Amniotic epithelial cell (primary cell): ENCODE data around the gene MRPL42.

Experiments
- DNase-seq: peaks from one replicate; pipeline ENCODE4 v3.0.0-alpha.2; 2010; ENCODE audit warnings: low read depth

Gene MRPL42

GRCh38 chr12:93500201-93500600, 32.9 kb downstream of the MRPL42 start:
- no peak for DNase-seq

GRCh38 chr12:93500667-93501066, 33.4 kb downstream of the MRPL42 start:
- no peak for DNase-seq

- peak; percentile 49 for DNase-seq
These were observed 35.7 kb downstream of the MRPL42 start for GRCh38 chr12:93502802-93503623.

- DNase-seq, result no peak
These were observed 39.9 kb downstream of the MRPL42 start for GRCh38 chr12:93507165-93507564.

GRCh38 chr12:93509506-93509905, 42.2 kb downstream of the MRPL42 start:
- no peak for DNase-seq

GRCh38 chr12:93514853-93515252, 47.5 kb downstream of the MRPL42 start:
- peak; percentile 52 for DNase-seq

- DNase-seq, result peak; percentile 90
These were observed 51.4 kb downstream of the MRPL42 start for GRCh38 chr12:93518725-93519124.

- DNase-seq, result no peak
These were observed 52.5 kb downstream of the MRPL42 start for GRCh38 chr12:93519859-93520258.

- peak; percentile 41 for DNase-seq
These were observed 53.1 kb downstream of the MRPL42 start for GRCh38 chr12:93520454-93520853.

- DNase-seq, result no peak
These were observed 54.1 kb downstream of the MRPL42 start for GRCh38 chr12:93521225-93522080.

- no peak for DNase-seq
These were observed 57.2 kb downstream of the MRPL42 start for GRCh38 chr12:93524386-93525133.

- DNase-seq, result peak; percentile 94
These were observed 59.6 kb downstream of the MRPL42 start for GRCh38 chr12:93526786-93527428.

GRCh38 chr12:93530358-93530757, 63.0 kb downstream of the MRPL42 start:
- DNase-seq, result no peak

- DNase-seq, result no peak
These were observed 66.0 kb downstream of the MRPL42 start for GRCh38 chr12:93533310-93533709.

- DNase-seq, result no peak
These were observed 68.9 kb downstream of the MRPL42 start for GRCh38 chr12:93536111-93536765.

- DNase-seq, result no peak
These were observed 69.6 kb downstream of the MRPL42 start for GRCh38 chr12:93536766-93537488.

- no peak for DNase-seq
These were observed 70.5 kb downstream of the MRPL42 start for GRCh38 chr12:93537769-93538168.

GRCh38 chr12:93539821-93540220, 72.5 kb downstream of the MRPL42 start:
- DNase-seq, result no peak

GRCh38 chr12:93540466-93540865, 73.2 kb downstream of the MRPL42 start:
- no peak for DNase-seq

GRCh38 chr12:93541578-93542225, 74.4 kb downstream of the MRPL42 start:
- DNase-seq, result no peak
